OCI-LY1 (cell line): ENCODE results near the gene FANK1.

Experiments used
- EZH2 ChIP-seq: fragments of 200-600 bp; sonication (generic), shearing (Covaris generic); IDR thresholded peaks from 2 replicates; pipeline ENCODE4 v1.8.0; 2017; ENCODE audit warnings: borderline replicate concordance, mixed run types, mild to moderate bottlenecking, antibody characterized with exemption, low read length, moderate library complexity, mixed read lengths
- TF ChIP-seq, protein P1 (sequence below): fragments of 200-600 bp; sonication (generic), shearing (Covaris generic); IDR thresholded peaks from 2 replicates; pipeline ENCODE4 v1.5.1; 2017; ENCODE audit warnings: mild to moderate bottlenecking, antibody characterized with exemption, low read length, moderate library complexity, mixed read lengths

- TF ChIP-seq, protein P1, sequence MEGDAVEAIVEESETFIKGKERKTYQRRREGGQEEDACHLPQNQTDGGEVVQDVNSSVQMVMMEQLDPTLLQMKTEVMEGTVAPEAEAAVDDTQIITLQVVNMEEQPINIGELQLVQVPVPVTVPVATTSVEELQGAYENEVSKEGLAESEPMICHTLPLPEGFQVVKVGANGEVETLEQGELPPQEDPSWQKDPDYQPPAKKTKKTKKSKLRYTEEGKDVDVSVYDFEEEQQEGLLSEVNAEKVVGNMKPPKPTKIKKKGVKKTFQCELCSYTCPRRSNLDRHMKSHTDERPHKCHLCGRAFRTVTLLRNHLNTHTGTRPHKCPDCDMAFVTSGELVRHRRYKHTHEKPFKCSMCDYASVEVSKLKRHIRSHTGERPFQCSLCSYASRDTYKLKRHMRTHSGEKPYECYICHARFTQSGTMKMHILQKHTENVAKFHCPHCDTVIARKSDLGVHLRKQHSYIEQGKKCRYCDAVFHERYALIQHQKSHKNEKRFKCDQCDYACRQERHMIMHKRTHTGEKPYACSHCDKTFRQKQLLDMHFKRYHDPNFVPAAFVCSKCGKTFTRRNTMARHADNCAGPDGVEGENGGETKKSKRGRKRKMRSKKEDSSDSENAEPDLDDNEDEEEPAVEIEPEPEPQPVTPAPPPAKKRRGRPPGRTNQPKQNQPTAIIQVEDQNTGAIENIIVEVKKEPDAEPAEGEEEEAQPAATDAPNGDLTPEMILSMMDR, result no peak
- no peak for TF ChIP-seq EZH2
Observed at GRCh38 chr10:125849448-125849847, 46.9 kb upstream of the FANK1 start.
